SU-DHL-6 (cell line): Measurements from ENCODE around the gene PBX1.

Experiments
- H2AFZ ChIP-seq: fragments of 200-600 bp; sonication (generic); 2 replicates; pipeline ENCODE4 v1.6.1; 2014; ENCODE audit warnings: low read depth, mild to moderate bottlenecking, moderate library complexity, mixed read lengths, antibody characterized with exemption, low read length; ENCODE audit not compliant: severe bottlenecking
- H3F3A ChIP-seq: fragments of 200-600 bp; shearing (Covaris generic); 2 replicates; pipeline ENCODE4 v1.6.0; 2016; ENCODE audit warnings: antibody characterized with exemption, mild to moderate bottlenecking; ENCODE audit not compliant: insufficient read depth
- H3K27ac ChIP-seq: fragments of 200-600 bp; sonication (generic); 2 replicates; pipeline ENCODE4 v1.5.1; 2016; ENCODE audit warnings: low read depth, mild to moderate bottlenecking, low read length, moderate library complexity, mixed read lengths
- H3K27me3 ChIP-seq: fragments of 200-600 bp; sonication (generic), shearing (Covaris generic); 2 replicates; pipeline ENCODE4 v1.6.0; 2014; ENCODE audit warnings: mild to moderate bottlenecking, low read length
- H3K36me3 ChIP-seq: fragments of 200-600 bp; sonication (generic); 2 replicates; pipeline ENCODE4 v1.6.1; 2014; ENCODE audit warnings: mild to moderate bottlenecking, low read length, mixed read lengths
- H3K4me2 ChIP-seq: fragments of 300-600, 200-600 bp; shearing (Covaris generic), sonication (generic); 2 replicates; pipeline ENCODE4 v1.6.0; 2014; ENCODE audit warnings: low read length, low read depth, mild to moderate bottlenecking; ENCODE audit not compliant: poor library complexity, severe bottlenecking
- H3K4me3 ChIP-seq: fragments of 200-600 bp; sonication (generic); 2 replicates; pipeline ENCODE4 v1.5.1; 2014; ENCODE audit warnings: antibody characterized with exemption, low read length, mild to moderate bottlenecking, mixed read lengths; ENCODE audit not compliant: insufficient read depth, poor library complexity, severe bottlenecking
- H3K79me2 ChIP-seq: fragments of 200-600 bp; sonication (generic); 2 replicates; pipeline ENCODE4 v1.6.1; 2014; ENCODE audit warnings: mild to moderate bottlenecking, low read length, moderate library complexity; ENCODE audit not compliant: insufficient read depth
- H3K9ac ChIP-seq: fragments of 200-600 bp; sonication (generic); 2 replicates; pipeline ENCODE4 v1.7.0; 2014; ENCODE audit warnings: mild to moderate bottlenecking, low read length
- H3K9me2 ChIP-seq: fragments of 200-600 bp; sonication (generic); replicated peaks from 2 replicates; pipeline ENCODE4 v1.6.1; 2014; ENCODE audit warnings: low read length; ENCODE audit not compliant: insufficient read depth
- H3K9me3 ChIP-seq: fragments of 200-600 bp; sonication (generic); 2 replicates; pipeline ENCODE4 v1.6.1; 2014; ENCODE audit warnings: low read length, mixed read lengths; ENCODE audit not compliant: insufficient read depth
- H4K20me1 ChIP-seq: fragments of 200-600 bp; sonication (generic); 2 replicates; pipeline ENCODE4 v1.6.1; 2014; ENCODE audit warnings: low read depth, mild to moderate bottlenecking, antibody characterized with exemption, low read length, moderate library complexity, mixed read lengths
- EZH2phosphoT487 ChIP-seq: fragments of 200-600 bp; sonication (generic), shearing (Covaris generic); conservative IDR thresholded peaks from 2 replicates; pipeline ENCODE4 v1.6.1; 2018; ENCODE audit warnings: mild to moderate bottlenecking, antibody characterized with exemption, low read length, moderate library complexity, mixed read lengths
- TF ChIP-seq, protein P1 (sequence below): fragments of 200-600 bp; sonication (generic); IDR thresholded peaks from one replicate; pipeline ENCODE4 v1.5.1; 2017; ENCODE audit warnings: antibody characterized with exemption, mild to moderate bottlenecking, low read length, moderate library complexity; ENCODE audit not compliant: insufficient read depth, poor library complexity, severe bottlenecking

The PBX1 gene

DNA sequence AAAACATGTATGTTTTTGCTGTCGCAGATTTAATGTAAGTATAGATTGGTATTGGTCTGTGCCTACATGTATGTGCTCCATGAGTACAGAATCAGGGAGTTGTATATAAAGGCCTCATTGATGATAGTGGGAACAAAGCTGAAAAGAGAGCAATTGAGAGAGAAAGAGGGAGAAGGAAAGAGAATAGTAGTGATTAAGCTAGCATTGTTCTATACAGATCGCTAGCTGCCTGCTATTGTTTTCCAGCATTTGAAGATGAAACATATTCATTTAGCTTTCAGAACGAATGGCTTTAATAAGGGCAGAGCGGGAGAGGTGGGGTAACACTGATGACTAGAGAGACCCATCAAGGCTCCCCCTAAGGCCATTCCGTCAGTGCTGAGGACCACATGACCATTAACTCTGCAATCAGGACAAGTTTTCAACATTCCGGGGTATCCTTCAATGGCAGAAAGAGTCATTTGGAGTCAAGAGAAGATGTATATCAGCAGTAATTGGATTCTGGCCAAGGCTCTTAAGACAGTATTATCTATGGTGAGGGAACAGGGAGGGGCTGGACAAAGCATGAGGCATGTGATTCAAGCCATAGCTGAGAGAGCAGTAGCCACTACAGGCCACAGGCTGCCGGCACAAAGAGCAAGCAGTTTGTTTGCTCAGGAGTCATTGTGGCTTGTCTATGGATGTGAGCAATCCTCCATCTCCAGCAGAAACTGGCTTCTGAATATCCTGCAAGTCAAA lies 176.5 kb downstream of the PBX1 start:
- H3F3A ChIP-seq: no peaks in the 10 kb centered on the region
- H4K20me1 ChIP-seq: no peaks in the 10 kb centered on the region
- H3K27me3 ChIP-seq: no peaks in the 10 kb centered on the region; the same call in 1 of the 2 replicates
- no peaks in the 10 kb centered on the region for H3K79me2 ChIP-seq
- H3K9ac ChIP-seq: no peak overlapping the region
- H3K36me3 ChIP-seq: no peaks in the 10 kb centered on the region
- no peak overlapping the region for H3K27ac ChIP-seq
- TF ChIP-seq EZH2phosphoT487: no peak
- no peaks in the 10 kb centered on the region for H3K9me3 ChIP-seq
- H3K9me2 ChIP-seq: no peaks in the 10 kb centered on the region
- no peak overlapping the region for H2AFZ ChIP-seq
- H3K4me2 ChIP-seq: no peak overlapping the region
- H3K4me3 ChIP-seq: no peak overlapping the region

DNA sequence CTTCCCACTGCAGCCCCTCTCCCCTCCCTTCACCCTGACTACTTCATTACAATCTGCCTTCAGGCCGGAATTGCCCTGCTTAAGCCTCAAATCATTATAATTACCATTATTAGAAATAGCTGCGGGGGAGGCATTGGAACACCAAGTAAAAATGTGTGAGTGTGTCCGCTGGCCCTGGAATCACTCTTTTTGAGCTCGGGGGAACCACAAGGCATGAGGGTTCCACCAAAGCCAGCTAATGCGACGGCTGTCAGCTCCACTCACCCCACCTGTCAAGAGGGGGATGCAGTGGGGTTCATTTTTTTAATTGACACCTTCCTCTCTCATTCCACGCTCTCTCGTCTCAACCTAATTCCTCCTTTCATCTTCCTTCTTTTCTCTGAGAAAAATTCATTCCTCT lies 177.2 kb downstream of the PBX1 start:
- H3K36me3 ChIP-seq: no peaks in the 10 kb centered on the region
- H3K9me3 ChIP-seq: no peaks in the 10 kb centered on the region
- no peak overlapping the region for H3K4me3 ChIP-seq
- H4K20me1 ChIP-seq: no peaks in the 10 kb centered on the region
- TF ChIP-seq, protein P1, sequence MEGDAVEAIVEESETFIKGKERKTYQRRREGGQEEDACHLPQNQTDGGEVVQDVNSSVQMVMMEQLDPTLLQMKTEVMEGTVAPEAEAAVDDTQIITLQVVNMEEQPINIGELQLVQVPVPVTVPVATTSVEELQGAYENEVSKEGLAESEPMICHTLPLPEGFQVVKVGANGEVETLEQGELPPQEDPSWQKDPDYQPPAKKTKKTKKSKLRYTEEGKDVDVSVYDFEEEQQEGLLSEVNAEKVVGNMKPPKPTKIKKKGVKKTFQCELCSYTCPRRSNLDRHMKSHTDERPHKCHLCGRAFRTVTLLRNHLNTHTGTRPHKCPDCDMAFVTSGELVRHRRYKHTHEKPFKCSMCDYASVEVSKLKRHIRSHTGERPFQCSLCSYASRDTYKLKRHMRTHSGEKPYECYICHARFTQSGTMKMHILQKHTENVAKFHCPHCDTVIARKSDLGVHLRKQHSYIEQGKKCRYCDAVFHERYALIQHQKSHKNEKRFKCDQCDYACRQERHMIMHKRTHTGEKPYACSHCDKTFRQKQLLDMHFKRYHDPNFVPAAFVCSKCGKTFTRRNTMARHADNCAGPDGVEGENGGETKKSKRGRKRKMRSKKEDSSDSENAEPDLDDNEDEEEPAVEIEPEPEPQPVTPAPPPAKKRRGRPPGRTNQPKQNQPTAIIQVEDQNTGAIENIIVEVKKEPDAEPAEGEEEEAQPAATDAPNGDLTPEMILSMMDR: no peak
- no peak for TF ChIP-seq EZH2phosphoT487
- no peak overlapping the region for H3K4me2 ChIP-seq
- no peaks in the 10 kb centered on the region for H3K79me2 ChIP-seq
- no peak overlapping the region for H3K27ac ChIP-seq
- no peaks in the 10 kb centered on the region; the same call in 1 of the 2 replicates for H3K27me3 ChIP-seq
- H3K9ac ChIP-seq: no peak overlapping the region
- no peaks in the 10 kb centered on the region for H3F3A ChIP-seq
- no peak overlapping the region for H2AFZ ChIP-seq
- H3K9me2 ChIP-seq: no peaks in the 10 kb centered on the region

DNA sequence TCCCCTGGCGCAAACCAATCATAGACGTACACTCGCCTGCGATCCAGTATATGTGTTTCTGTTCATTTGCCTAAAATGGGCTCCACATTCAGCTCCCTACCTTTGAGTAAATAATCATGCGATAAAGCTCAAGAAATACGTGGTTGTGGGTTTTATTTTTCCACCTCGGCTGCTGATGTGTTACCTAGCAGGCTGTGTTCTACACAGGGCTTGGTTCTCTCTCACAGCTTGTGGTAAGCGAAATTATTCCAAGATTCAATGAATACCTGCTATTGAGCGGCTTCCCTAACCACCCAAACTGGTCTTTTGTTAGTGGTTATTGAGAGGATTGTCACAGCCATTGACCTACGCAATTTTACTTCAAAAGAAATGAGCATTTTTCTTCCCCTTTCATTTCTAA lies 180.2 kb downstream of the PBX1 start:
- H3K4me2 ChIP-seq: no peak overlapping the region
- H3K9me3 ChIP-seq: no peaks in the 10 kb centered on the region
- no peaks in the 10 kb centered on the region; the same call in 1 of the 2 replicates for H3K27me3 ChIP-seq
- no peaks in the 10 kb centered on the region for H3K79me2 ChIP-seq
- H4K20me1 ChIP-seq: no peaks in the 10 kb centered on the region
- no peaks in the 10 kb centered on the region for H3F3A ChIP-seq
- H2AFZ ChIP-seq: no peak overlapping the region
- no peak overlapping the region for H3K9ac ChIP-seq
- no peaks in the 10 kb centered on the region for H3K36me3 ChIP-seq
- no peak overlapping the region for H3K4me3 ChIP-seq
- no peak for TF ChIP-seq EZH2phosphoT487
- TF ChIP-seq, protein P1: no peak
- no peaks in the 10 kb centered on the region for H3K9me2 ChIP-seq
- no peak overlapping the region for H3K27ac ChIP-seq

DNA sequence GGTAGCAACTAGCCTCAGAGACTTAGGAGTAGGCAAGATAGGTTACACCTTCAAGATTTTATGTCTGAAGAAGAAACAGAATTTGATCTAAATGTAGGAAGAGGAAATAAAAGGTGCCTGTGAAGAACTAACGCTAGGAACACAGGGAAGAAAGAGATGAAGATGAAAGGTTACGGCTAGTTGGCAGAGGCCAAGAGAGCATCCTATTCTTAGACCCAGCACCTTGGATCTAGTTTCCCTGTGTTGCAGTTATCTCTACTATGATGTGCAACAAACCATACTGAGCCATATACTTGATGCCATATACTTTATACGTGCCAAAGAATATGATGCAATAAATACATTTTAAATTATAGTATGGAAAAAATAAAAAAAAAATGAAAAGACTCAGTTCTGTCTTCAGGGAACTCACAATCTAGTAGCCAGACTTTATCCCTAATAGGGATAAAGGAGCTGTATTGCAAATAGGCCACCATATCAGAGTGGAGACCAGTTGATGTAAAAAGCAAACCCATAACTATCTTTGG lies 181.1 kb downstream of the PBX1 start:
- H3K27me3 ChIP-seq: no peaks in the 10 kb centered on the region; the same call in 1 of the 2 replicates
- no peak overlapping the region for H3K27ac ChIP-seq
- no peaks in the 10 kb centered on the region for H3F3A ChIP-seq
- no peaks in the 10 kb centered on the region for H4K20me1 ChIP-seq
- H3K9ac ChIP-seq: no peak overlapping the region
- H3K36me3 ChIP-seq: no peaks in the 10 kb centered on the region
- TF ChIP-seq EZH2phosphoT487: no peak
- TF ChIP-seq, protein P1: no peak
- H2AFZ ChIP-seq: no peak overlapping the region
- H3K9me3 ChIP-seq: no peaks in the 10 kb centered on the region
- H3K79me2 ChIP-seq: no peaks in the 10 kb centered on the region
- no peaks in the 10 kb centered on the region for H3K9me2 ChIP-seq
- no peak overlapping the region for H3K4me2 ChIP-seq
- H3K4me3 ChIP-seq: no peak overlapping the region
